ENCODE data around the gene KDM2A.

KDM2A gene

DNA sequence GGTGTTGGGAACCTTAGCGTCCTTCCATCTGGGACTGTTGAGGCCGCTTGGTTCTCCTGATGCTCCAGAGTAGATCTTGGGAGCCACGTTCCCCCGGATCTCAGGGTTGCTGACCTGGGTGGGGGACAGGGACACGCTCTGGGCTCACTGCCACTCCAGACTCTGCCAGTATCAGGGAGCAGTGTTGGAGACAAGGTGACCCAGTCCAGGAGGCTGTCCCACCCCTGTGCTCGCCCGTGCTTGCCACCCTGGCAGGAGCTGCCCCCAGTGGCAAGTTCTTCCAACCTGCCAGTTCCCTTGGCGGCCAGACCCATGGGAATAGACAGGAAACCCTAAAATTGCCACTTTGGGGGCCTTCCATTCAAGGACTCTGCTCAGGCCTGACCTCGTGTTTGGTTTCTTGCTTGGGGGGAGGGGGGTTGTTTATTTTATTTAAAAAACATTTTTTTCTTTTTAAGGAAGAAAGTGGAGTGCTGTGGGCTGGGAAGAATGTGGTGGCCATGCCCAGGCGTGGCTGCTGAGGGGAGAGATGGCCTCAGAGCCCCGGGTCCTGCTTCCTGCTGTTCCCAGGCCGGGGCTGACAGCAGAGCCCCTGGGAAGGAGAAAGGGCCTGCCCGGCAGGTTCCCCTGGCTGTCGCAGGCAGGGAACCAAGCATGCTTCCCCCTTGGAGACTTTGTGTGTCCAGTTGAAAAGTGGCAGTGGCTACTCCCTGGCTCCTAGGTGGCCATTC is 154.4 kb downstream of the KDM2A start:
- DNase-seq (ENCODE audit: low spot score) = no peak

DNA sequence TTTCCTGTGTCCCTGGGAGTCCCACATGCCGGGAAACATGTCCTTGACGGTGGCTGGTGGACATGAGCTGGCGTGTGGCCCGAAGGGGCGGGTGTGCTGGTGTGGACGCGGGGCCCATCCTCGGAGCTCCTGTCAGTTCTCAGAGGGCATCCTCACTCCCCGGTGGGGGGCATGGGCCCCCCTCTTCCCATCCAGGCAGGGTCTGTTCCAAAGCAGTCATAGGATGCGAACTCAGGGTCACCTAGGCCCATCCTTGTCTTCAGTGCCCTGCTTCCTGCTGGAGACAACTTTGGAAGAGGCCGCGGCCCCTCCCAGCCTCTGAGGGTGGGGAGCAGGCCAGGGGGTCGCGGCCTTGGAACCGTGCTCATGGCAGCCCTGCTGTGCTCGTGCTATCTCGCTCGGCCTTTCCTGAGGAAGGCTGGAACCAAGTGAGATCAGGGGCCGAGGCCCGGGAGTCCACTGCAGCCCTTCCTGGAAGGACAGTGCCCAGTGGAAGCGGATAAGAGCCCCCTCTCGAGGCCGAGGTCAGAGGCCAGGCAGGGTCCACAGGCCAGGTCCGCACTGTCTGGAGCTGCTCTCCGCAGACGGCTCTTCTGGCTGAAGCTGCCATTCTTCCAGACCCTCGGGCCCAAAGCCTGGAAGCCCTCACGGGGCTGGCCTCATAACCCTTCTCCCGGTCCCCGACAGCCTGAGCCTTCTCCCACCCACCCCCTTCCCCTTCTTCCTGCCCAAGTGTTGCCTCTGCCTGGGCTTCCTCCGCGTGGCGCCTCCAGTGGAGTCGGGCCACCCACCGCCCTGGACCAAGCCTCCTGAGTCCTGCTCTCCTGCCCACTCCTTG is 155.9 kb downstream of the KDM2A start:
- DNase-seq (ENCODE audit: low spot score) = no peak

DNA sequence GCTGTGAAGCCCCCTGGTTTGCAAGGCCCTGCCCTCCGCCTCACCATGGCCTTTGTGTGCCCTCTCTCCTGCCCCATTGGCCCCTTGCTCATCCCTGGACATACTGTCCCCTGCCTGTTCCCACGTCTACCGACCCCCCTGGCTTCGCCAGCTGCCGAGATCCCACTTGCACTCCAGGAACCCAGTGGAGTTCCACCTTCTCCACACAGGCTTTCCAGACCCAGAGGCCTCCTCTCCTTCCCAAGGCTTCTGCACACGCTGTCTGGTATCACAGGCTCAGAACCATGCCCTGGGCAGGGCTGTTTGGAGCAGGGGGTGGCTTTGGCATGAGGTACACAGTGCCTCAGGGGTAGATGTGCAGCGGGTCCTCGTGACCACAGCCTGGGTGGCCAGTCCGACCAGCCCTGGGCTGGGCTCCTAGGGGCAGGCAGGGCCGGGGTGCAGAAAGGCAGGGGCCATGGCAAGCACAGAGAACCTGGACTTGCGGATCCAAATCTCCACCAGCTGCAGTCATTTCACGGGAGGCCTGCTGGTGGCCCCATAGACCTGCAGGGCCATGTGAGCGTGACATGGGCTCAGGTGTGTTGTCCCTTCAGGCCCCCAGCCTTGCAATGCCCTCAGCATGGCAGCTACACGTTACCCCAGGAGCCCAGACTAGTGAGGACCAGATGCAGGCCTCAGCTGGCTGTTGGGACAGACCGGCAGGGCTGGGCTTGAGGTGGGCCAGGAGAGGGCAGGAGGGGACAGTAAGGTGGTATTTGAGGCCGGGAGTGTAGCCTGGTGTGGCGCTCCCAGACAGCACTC is 156.7 kb downstream of the KDM2A start:
- DNase-seq (ENCODE audit: low spot score) = no peak

DNA sequence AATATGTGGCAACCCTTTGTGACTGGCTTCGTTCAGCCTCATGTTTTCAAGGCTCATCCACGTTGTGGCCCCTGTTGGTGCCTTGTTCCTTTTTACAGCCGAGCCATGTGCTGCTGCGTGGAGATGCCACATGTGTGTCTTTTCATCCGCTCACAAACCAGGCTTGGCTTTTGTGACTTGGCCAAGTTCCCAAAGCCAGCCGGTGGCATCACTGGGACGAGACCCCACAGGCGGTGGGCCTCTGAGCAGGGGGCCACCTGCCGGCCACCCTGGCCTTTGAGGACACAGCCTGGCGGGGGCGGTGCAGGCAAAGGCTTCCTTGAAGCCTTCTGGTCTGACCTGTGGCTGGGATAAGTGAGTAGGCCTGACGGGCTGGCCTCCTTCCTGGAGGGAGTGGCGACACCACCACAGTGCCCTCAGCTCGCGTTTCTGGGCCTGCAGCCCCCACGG is 157.7 kb downstream of the KDM2A start:
- no peak for DNase-seq (ENCODE audit: low spot score)

GRCh38 chr11:67277231-67277961 is 158.3 kb downstream of the KDM2A start:
- DNase-seq (ENCODE audit: low spot score) = peak; percentile 75

DNA sequence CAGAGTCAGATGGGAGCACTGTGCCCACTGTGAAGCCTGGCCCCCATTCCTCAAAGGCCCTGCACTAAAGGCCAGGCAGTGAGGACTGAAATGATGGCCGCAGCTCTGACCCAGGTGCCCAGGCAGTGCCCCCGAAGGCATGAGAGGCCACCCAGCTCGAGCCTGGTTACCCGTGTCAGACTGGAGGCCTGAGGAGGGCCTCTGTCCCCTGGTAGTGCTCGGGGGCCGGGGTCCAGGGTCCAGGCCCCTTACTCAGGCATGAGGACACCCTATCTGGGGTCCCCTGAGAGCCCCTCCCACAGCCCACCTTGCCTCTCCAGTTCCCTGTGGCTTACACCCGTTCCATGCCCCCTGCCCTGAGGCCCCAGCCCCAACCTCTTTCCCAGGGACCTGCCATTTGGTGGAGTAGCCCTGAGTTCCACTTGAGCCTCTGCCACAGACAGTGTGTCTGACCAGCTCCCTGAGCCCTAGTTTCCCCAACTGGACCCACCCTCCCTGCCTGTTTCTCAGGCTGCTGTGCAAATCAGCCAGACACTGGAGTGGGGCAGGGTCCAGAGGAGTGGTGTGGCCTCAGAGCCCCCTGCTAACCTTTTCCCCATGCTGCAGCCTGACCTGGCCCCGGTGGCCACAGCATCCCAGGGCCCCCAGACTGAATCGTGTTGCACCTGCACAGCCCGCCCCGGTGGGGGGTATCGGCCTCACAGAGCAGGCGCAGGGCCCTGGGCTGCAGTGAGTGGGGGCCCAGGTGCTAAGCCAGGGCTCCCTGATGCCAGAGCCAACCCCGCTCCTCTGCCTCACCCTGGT is 159.3 kb downstream of the KDM2A start:
- no peak for DNase-seq (ENCODE audit: low spot score)

DNA sequence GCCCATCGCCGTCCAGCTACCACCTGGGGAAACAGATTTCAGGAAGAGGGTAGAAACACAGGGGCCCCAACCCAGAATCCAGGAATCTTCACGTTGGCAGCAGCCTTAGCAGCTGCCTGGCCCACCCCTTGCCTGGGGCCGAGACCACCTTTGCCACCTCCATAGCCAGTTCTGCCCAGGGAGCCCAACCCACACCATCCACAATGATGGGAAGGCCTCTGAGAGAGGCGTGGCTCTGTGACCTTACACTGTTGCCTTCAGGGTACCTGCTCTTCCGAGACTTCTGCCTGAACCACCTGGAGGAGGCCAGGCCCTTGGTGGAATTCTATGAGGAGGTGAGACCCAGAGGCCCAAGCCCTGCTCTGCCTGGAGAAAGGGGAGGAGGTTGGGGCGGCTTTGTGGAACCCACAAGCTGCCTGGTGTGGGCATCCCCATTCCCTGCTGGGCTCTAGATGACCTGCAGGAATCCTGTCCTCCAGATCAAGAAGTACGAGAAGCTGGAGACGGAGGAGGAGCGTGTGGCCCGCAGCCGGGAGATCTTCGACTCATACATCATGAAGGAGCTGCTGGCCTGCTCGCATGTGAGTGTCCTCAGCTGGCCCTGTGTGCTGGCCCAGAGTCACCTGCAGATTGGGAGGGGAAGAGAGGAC is 160.0 kb downstream of the KDM2A start:
- DNase-seq (ENCODE audit: low spot score) = no peak

- DNase-seq (ENCODE audit: low spot score) = no peak
Measured at GRCh38 chr11:67279589-67280340, 160.7 kb downstream of the KDM2A start.

DNA sequence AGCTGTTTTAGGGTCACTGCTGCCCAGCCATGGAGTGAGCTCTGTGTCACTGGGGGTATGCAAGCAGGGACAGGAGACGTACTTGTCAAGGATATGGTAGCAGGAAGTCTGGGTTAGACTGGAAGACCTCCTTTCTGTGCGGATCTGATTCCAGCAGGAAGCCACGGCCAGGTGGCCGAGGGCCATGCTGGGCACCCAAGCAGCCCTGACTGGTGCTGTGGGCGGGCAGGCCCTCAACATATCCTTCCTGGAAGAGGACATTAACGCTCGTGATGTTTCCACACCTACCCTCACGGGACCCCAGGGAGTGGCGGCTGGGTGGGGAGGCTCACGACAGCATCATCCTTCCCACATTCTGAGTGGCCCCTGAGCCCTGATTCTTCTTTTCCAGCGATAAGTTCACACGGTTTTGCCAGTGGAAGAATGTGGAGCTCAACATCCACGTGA is 161.3 kb downstream of the KDM2A start:
- DNase-seq (ENCODE audit: low spot score) = no peak

DNA sequence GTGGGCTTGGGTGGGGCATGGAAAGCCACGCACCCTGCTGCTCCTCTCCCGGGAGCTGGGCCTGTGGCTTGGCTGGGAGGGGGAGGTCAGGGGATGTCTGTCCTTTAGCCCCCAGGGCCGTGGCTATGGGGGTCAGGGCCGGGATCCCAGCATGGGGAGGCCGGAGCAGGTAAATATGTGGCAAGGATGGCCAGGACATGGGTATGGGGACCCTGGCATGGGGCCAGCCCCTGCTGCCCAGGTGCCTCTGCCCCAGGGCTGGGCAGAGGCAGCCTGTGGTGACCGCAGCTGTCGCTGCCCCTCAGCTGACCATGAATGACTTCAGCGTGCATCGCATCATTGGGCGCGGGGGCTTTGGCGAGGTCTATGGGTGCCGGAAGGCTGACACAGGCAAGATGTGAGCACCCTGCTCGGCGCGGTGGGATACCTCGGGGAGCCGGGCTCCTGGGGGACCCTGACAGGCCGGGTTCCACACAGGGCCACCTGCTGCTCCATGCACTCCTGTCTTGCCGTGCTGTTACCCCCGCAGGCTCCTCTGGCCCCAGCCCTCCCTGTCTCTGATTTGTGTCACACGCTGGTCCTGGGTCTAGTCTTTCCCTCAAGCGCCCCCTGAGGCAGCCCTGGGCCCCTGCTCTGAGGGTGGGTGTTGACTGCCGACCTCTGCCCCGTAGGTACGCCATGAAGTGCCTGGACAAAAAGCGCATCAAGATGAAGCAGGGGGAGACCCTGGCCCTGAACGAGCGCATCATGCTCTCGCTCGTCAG is 161.9 kb downstream of the KDM2A start:
- no peak for DNase-seq (ENCODE audit: low spot score)

GRCh38 chr11:67281552-67282150 is 162.6 kb downstream of the KDM2A start:
- DNase-seq (ENCODE audit: low spot score) = no peak

DNA sequence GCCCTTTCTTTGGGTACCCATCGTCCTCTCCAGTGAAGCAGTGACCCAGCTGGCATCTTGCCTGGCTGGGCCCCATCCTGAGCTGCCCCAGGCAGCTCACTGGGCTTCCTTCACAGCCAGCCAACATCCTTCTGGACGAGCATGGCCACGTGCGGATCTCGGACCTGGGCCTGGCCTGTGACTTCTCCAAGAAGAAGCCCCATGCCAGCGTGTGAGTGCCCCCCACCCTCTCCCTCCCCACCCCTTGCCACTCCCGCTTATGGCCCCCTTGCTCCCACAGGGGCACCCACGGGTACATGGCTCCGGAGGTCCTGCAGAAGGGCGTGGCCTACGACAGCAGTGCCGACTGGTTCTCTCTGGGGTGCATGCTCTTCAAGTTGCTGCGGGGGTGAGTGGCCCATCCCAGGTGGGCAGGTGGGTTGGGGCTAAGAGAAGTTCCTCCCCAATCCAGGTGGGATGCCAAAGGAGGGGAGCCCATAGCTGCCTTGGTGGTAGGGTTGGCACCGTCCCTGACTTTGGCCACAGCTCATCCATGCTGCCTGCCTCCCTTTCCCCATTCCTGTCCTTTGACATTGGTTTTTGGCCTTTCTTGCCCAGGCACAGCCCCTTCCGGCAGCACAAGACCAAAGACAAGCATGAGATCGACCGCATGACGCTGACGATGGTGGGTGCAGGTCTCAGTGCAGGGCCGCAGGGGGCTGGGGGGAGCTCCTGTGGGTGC is 163.3 kb downstream of the KDM2A start:
- DNase-seq (ENCODE audit: low spot score) = no peak

DNA sequence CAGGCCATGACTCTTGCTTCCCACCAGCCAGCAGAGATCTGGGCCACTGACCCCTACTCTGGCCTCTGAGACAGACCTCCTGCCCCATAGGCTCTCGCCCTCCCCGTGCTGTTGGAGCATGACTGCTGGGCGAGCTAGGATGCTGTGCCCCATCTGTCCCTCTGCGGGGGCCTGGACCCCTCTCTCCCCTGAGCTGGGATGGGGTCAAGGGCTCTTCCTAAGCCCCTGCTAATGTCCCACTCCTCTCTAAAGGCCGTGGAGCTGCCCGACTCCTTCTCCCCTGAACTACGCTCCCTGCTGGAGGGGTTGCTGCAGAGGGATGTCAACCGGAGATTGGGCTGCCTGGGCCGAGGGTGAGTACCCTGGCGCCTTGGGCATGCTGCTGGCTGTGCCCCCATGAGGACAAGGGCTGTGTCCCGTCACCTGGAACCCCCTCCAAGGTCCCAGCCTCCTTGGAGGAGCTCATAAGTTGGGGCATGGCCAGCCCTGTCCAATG is 163.9 kb downstream of the KDM2A start:
- DNase-seq (ENCODE audit: low spot score) = no peak

- no peak for DNase-seq (ENCODE audit: low spot score)
Measured at GRCh38 chr11:67283481-67283963, 164.5 kb downstream of the KDM2A start.

DNA sequence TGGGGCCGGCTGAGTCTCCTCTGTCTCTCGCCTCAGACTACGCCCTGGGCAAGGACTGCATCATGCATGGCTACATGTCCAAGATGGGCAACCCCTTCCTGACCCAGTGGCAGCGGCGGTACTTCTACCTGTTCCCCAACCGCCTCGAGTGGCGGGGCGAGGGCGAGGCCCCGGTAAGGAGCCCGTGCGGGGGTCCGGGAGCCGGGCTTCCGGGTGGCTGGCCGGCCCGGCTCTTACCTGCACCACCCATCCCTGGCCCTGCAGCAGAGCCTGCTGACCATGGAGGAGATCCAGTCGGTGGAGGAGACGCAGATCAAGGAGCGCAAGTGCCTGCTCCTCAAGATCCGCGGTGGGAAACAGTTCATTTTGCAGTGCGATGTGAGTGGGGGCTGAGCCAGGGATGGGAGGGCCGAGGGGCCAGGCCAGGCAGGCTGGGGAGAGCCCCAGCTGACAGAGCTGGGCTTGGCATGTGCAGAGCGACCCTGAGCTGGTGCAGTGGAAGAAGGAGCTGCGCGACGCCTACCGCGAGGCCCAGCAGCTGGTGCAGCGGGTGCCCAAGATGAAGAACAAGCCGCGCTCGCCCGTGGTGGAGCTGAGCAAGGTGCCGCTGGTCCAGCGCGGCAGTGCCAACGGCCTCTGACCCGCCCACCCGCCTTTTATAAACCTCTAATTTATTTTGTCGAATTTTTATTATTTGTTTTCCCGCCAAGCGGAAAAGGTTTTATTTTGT is 165.9 kb downstream of the KDM2A start:
- DNase-seq (ENCODE audit: low spot score) = no peak
